HT-29 (cell line): Measurements from ENCODE around the gene C16orf95. TPM values are rescaled to one million over a fixed set of nuclear protein-coding genes. Genes with fewer than 3 reads are reported as not detected.

Experiments used
- DNase-seq: peaks from one replicate; pipeline ENCODE4 v3.0.0-alpha.2; 2015; ENCODE audit warnings: low spot score
- total RNA-seq: library from RNA; depleted of rRNA; stranded (reverse); fragments of >200 nt; shearing (Covaris generic); gene quantifications from 2 replicates; pipeline ENCODE4 v1.2.3, GENCODE V29; 2014

Gene C16orf95
- total RNA-seq, 1 experiment from 2014 or later, result 1.7 TPM

DNA sequence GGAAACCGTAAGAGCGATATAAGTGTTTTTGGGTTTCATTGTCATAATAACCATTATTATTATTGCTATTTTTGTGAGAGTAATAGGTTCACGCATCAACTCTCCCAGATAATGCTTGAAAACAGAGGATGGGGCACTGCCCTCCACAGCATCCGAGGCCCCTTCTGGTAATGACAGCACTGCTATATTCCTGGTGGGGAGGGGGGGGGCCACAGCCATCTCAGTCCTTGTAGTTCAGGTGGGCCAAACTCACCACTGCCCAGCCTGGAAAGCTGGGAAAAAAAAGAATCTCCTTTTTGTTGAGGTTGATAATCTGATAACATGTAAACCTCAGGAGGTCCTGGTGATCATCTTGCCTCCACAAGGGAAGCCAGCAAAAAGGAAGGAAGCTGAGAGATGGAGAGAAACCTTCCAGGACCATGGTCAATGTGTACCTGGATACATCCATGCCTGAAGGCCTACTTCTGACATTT is 706 bp downstream of the C16orf95 start:
- no peak for DNase-seq

DNA sequence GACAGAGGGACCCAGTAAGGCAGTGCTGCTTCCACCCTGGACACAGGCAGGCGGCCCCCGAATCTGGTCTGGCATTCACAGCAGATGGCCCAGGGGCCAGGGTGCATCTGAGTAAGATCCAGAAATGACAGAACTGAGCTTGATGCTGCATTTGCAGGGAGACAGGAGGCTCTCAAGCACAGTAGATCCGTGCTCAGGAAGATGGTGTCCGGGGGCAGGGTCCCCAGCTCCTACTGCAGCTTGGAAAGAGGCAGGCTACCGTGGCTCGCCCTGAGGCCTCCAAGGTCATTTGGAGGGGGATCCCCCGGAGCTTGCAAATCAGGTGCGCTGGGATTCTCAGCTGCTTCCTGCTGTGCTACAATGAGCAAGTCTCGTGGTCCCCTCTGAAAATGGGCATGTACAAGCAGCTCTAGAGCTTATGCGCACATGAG is 2.2 kb downstream of the C16orf95 start:
- DNase-seq, result no peak

DNA sequence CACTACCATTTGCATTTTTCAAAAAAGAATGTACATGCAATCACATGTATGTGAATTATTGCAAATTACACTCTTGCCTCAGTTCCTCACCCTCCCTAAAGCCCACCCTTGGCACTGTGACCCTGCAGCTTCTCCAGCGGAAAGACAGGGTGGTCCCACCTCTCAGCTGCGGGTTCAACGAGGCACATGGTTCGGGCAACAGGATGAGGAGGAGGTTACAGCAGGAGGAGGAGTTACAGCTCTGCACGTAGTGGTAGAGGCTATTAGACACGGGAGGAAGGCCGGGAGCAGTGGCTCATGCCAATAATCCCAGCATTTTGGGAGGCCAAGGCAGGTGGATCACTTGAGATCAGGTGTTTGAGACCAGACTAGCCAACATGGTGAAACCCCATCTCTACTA is 5.2 kb downstream of the C16orf95 start:
- no peak for DNase-seq

DNA sequence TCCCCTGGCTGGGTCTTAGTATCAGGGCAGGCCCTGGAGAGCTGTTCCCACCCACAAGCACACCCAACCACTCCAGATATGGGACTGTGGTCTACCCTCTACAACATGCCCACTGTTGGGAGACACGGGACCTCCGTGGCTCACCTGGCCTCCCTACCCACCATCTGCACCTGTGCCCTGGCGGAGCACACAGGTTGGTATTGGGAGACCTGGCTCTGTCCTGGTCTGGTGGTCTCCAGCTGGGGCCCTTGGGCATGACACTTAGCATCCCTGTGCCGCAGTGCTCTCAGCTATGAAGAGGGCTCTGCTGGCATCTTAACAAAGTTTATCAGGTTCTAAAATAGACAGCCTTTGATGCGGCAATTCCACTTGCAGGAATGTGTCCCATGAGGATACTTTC is 5.8 kb downstream of the C16orf95 start:
- no peak for DNase-seq

DNA sequence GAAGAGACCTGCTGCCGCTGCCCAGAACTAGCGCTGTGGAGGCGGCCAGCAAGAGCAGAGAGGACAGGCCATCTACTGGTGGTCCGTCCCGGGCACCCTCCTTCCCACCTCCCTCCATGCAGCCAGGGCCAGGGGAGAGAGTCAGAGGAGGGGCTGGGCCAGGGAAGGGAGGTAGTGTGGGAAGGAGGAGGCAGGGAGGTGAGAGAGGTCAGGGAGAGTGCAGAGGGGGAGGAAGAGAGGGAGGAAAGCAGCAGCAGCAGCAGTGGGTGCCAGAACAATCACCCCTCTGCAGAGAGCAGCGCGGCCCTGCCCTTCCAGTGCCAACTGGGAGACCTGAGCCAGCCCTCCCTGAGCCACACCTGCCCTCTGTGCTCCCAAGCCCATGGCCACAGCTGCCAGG is 6.6 kb downstream of the C16orf95 start:
- no peak for DNase-seq

DNA sequence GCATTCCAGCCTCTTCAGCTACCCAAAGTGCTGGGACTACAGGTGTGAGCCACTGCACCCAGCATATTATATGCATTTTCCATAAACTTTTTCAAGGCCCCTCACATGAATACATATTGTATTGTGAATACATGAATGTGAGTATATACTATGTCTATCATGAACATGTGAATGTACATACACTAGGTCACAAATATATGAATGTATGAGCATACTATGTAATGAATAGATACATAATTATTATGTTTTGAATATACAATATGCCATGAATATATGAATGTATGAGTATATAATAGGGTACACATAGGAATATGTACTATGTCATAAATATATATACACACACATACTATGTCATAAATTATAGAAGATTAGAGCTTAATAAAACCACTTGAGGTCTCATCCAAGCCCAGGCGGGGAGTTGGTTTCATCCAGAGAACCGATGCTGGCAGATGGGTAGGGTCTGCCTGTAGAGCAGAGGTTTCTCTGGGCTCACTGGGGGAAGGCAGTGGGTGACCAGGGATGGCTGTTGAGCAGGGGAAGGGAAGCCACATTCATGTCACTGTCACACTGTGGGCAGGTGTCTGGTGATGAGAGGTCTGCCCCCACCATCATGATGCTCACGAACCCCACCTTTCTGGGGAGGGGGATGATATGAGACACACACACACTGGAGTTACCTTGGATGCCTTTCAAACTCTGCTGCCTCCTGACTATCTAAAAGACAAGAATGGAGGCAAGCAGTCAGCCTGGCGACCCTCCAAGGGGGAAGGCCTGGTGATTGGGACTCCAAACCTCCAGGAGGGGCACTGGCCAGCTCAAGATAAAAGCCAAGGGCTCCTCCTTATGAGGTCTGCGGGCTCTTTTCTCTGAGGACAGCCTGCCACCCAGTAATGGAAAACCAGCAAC is 7.3 kb downstream of the C16orf95 start:
- no peak for DNase-seq

DNA sequence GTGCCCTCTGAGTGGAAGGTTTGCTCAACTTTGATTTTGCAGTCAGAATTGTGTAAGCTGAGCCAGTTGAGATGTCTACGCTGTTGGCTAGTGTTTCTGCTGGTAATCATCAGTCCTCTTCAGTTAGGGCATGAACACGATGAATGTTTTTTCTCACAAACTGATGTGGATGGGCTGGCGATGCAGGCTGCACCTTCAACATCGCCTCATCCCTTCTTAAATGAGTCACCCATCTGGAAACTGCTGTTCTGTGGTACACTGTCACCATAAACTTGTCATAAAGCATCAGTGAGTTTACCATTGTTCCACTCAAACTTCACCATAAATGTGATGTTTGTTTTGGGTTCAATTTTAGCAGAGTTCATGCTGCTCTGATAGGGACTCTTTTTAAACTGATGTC is 8.4 kb downstream of the C16orf95 start:
- no peak for DNase-seq

DNA sequence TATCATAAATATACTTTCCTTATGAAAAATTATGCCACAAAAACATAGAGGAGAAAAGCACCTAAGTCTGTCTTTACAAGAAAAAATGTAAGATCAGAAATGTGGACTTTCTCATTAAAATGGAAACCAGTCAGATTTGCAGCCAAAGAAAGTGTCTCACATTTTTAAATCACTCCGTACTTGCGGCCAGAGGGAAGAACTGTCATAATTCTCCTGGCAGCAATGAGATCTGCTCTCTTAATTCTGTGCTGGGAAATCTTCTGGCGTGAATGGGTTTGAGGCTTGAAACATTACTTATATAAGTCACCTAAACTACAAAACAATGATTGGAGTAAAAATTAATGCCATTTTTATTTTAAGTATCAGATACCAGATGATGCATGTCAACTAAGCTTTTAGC is 10.7 kb downstream of the C16orf95 start:
- no peak for DNase-seq

DNA sequence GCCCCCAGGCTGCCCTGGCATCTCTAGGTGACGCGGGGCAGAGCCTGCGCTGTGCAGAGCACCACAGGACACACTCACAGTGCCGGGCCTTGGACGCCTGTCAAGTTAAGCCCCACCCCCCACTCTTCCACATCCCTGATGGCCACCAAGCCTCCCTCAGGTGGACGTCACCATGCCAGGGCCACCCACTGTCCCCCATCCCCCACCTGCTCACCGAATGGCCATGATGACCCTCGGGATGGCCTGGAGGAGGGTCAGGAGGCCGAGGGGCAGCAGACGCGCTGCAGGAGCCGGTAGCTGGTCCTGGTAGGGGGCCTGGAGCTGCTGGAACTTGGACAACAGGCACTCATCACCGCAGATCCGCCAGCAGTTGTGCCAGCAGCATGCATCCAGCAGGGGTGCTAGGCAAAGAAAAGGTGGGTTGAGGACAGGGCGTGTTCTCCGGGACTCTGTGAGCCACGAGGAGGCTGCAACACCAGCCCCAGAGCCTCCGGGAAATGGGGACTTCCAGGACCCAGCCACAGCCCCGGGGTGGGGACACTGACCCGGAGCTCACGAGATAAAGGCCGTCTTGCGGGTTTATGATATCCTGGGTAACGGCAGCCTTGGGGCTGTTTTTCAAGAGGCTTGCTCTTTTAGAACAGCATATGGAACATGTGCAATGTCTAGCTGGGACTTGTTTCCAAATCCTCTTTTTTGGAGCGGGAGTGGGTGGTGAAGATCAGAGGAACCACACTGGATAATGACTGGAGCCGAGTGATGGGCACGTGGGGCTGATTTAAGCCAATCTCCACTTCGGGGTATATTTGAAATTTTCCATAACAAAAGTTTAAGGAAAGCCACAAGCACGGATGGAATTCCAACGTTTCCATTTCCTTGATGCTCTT is 11.4 kb downstream of the C16orf95 start:
- DNase-seq, result peak; percentile 7

DNA sequence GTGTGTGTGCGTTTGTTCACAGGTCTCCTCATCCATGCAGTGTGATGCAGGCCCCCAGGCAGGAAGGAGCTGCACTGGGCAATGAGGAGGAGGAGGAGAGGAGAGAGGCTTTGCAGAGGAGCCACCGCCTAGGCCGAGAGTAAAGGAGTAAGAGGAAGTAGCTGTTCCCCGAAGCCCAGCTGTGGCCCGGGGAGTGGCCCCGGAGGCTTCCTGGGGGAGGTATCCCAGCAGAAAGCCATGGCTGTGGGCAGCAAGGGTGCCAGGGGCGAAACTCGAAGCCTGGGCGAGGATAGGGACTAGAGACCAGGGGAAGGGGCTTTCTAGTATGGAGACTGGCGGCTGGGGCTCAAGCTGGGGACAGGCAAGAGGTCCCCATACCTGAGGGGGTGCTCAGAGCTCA is 12.2 kb downstream of the C16orf95 start:
- no peak for DNase-seq

DNA sequence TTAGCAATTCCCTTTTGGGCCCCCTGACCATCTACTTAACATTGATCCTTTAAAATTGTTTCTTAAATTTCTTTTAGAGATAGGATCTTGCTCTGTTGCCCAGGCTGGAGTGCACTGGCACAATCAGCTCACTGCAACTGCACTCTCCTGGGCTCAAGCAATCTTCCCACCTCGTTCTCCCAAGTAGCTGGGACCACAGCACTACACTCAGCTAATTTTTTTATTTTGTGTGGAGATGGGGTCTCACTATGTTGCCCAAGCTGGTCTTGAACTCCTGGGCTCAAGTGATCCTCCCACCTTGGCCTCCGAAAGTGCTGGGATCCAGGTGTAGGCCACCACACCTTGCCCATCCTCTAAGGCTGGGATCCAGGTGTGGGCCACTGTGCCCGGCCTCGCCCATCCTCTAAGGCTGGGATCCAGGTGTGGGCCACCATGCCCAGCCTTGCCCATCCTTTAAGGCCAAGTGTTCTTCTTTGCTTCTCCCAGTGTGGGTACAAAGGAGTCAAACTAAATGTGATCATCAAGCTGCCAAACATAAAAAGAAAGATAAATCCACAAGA is 13.2 kb downstream of the C16orf95 start:
- DNase-seq, result no peak

DNA sequence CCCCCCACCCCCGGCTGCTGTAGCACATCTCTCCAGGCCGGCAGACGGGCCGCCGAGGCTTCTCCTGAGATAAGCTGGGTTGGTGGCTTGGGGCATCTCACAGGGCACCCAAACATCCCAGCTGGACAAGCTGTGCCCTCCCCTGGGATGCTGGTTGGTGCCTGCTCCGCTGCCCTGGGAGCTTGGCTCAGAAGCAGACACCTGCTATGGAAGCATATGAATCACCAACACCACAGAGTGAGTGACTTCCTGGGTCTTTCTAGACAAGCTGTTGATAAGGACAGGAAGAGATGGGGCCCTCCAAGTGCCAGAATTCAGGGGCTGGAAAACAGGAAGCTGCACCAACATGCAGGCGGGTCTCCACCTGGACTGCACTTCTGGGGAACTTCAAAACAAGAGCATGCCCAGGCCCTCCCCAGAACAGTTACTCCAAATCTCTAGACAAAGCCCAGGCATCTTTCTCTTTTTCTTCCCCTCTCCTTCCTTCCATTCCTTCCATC is 13.7 kb downstream of the C16orf95 start:
- no peak for DNase-seq

DNA sequence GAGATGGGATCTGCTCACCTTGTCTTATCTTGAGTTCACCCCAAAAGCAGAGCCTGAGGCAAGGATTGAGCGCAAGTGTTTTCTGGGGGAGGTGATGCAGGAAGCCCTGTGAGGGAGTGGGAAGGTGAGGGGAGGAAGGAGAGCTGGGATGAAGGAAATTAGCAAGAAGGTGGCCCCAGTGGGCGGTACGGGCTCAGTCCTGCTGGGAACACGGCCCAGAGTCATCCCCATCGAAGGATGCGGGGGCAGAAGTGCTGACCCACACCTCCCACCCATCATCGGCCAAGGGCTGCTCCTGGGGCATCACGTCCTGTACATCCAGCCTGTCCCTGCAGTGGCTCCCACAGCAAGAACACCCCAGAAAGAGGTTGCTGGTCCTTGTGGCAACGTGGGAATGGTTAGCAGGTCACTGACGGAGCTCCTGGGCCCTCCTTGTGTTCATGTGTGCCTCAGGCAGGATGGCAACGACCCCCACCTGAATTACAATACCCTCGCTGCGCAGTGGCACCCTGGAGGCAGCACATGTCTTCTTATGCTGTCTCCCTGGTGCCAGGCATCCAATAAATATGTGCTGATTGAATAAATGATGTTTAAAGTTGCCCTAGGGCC is 18.2 kb downstream of the C16orf95 start:
- DNase-seq, result no peak

DNA sequence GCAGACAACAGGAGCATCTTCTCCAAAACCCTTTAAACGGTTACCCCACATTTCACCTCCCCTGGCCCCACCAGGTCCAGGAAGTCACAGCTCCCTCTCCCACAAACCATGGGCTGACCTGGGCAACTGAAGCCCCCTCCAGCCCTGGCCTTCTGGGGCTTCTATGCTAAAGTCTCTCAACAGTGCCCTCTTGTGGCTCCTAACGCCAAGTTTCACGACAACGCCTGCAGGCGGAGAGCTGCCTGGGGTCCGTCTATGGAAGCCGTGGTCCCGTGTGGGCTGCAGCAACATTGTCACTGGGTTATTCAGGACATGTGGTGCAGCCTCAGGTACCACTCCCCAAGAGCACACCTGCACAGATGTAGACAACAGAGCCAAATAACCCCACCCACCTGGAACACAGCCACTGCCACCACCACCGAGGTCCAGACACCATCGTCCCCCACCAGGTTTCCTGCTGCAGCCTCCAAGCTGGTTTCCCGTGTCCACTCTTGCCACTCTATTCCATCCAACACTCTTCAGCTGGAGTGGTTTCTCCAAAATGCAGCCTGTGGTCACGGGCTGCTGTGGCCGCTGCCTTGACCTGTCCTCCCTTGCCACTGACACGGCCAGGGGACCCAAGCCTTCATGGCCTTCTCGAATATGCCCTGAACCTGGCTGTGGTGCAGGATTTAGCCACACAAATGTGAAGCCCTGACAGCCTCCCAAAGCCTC is 19.1 kb downstream of the C16orf95 start:
- DNase-seq, result peak; percentile 23

DNA sequence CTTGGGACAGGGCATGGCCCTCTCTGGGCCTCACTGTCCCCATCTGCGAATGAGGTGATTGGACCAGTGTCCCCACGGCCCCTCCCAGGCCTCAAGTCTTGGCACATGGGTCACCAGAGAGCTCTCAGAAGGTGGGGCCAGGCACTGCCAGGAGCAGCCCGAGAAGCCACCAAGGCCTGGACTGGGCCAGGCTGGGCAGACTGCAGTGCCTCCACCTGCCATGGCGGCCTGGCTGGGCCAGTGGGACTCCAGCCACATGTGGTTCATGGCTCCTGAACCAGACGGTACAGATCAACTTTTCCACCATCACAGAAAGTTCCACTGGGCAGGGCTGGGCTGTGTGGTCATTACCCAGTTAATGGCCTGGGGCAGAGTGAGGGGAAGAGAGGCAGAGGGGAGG is 19.8 kb downstream of the C16orf95 start:
- no peak for DNase-seq

DNA sequence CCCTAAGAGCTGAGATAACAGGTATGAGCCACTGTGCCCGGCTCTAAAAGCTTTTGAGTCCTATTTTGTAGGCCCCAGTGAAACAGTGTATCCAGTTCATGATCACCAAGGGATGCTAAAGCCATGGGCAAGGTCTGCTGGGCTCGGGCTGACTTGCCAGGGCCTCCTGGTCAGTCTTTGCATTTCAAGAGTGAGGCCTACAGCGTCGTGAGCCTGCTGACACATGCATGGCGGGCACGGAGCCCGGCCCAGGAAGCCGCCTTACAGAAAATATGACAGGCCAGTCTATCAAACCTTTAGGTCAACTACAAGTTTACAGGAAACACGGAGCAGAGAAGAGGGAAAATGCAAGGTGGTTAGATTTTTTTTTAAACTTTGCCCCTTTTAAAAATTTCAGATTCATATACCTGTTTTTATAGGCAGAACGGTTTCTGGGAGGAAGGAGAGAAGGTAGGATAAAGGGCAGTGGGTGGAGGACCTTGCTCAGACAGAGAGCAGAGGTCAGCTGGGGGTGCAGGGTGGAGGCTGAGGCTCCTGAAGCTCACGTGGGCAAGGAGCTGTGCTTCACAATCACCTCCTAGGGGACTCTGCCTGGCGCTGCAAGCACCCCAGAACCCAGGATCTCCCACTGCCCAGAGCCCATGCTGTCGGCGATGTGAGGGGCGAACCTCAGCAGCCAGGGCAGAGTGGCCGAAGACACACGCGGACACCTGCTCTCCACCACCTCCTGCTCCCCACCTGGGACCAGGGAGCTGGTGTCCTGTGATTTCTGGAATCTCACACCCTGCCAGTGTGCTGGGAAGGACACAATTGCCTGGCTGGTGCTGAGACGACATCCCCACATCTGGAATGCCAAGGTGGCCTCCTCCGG is 21.3 kb downstream of the C16orf95 start:
- no peak for DNase-seq

DNA sequence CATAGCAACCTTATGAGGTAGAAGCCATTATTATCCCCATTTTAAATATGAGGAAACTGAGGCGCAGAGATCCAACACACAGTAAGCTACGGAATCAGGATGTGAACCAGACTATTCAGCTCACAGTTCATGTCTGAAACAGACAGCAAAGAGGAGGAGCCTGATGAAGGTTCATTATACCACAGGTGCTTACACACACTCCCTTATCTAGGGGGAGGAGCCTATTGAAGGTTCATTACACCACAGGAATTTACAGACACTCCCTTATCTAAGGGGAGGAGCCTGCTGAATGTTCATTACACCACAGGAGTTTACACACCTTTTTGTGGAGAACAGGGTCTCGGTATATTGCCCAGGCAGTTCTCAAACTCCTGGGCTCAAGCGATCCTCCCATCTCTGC is 21.9 kb downstream of the C16orf95 start:
- peak; percentile 80 for DNase-seq

DNA sequence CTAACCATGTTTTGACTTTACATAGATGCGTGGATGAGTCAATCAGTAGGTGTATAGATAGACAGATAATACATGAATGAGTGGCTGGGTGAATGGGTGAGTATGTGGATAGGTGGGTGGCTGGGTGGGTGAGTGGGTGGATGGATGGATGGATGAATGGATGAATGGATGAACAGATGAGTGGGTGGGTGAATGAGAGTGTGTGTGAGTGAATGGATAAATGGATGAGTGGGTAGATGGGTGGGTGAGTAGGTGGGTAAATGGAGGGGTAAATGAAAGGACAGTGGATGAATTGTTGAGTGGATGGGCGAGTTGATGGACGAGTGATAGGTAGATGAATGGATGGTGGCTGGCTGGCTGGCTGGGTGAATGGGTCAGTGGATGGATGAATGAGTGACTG is 23.2 kb downstream of the C16orf95 start:
- no peak for DNase-seq

DNA sequence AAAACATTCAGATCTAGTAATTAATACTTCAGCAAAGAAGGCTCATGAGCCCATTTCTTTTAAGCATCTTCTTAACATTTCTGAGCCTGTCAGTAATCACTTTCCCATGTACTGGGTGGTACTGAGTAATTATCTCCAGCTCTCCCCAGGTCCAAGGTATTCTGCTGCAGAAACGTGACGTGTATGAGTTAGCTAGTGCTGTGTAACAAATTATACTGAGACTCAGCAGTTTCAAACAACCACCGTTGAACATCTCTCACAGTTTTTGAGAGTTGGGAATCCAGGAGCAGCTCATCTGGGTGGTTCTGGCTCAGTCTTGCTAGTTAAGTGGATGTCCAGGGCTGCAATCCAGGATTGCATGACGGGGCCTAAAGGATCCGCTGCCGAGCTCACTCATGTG is 25.2 kb downstream of the C16orf95 start:
- DNase-seq, result no peak
